Measurements from ENCODE around the gene ATG5.
A peak's percentile ranks its signal among the peaks of the same experiment; 100 is the strongest.
"Not testable (repeated sequence)": the region's sequence is repeated elsewhere in the genome, so short reads cannot be mapped to it uniquely, and the experiment has no call there.

The ATG5 gene

GRCh38 chr6:106309766-106310373 lies 15.7 kb downstream of the ATG5 start:
- DNase-seq, result no peak

- no peak for DNase-seq
Measured at GRCh38 chr6:106308985-106309384, 16.6 kb downstream of the ATG5 start.

- no peak for DNase-seq
Measured at GRCh38 chr6:106305740-106306139, 19.8 kb downstream of the ATG5 start.

GRCh38 chr6:106300944-106301343 lies 24.6 kb downstream of the ATG5 start:
- DNase-seq, result peak; percentile 31 to 33

GRCh38 chr6:106300020-106300780 lies 25.4 kb downstream of the ATG5 start:
- DNase-seq, result no peak

- no peak for DNase-seq
Measured at GRCh38 chr6:106293116-106293515, 32.4 kb downstream of the ATG5 start.

- peak in 1 of 2 donors; percentile 4 for DNase-seq
Measured at GRCh38 chr6:106290954-106291353, 34.6 kb downstream of the ATG5 start.

GRCh38 chr6:106290032-106290431 lies 35.5 kb downstream of the ATG5 start:
- DNase-seq, result no peak

- DNase-seq, result no peak
Measured at GRCh38 chr6:106287215-106287614, 38.3 kb downstream of the ATG5 start.

GRCh38 chr6:106286746-106287145 lies 38.8 kb downstream of the ATG5 start:
- DNase-seq, result no peak

- DNase-seq, result no peak
Measured at GRCh38 chr6:106283481-106283880, 42.1 kb downstream of the ATG5 start.

- no peak for DNase-seq
Measured at GRCh38 chr6:106281661-106282060, 43.9 kb downstream of the ATG5 start.

GRCh38 chr6:106281088-106281487 lies 44.5 kb downstream of the ATG5 start:
- DNase-seq, result no peak

- no peak for DNase-seq
Measured at GRCh38 chr6:106279179-106279578, 46.4 kb downstream of the ATG5 start.

GRCh38 chr6:106275692-106276091 lies 49.9 kb downstream of the ATG5 start:
- DNase-seq, result no peak

GRCh38 chr6:106273087-106273486 lies 52.5 kb downstream of the ATG5 start:
- DNase-seq, result no peak

GRCh38 chr6:106272287-106272686 lies 53.3 kb downstream of the ATG5 start:
- no peak for DNase-seq

- no peak for DNase-seq
Measured at GRCh38 chr6:106270414-106270813, 55.1 kb downstream of the ATG5 start.

GRCh38 chr6:106269268-106269919 lies 56.2 kb downstream of the ATG5 start:
- DNase-seq, result not testable (repeated sequence)

- DNase-seq, result not testable (repeated sequence)
Measured at GRCh38 chr6:106268500-106268899, 57.1 kb downstream of the ATG5 start.

GRCh38 chr6:106264433-106264832 lies 61.1 kb downstream of the ATG5 start:
- not testable (repeated sequence) for DNase-seq

GRCh38 chr6:106259748-106260147 lies 65.8 kb downstream of the ATG5 start:
- DNase-seq, result not testable (repeated sequence)

- DNase-seq, result no peak
Measured at GRCh38 chr6:106258726-106259125, 66.8 kb downstream of the ATG5 start.

- no peak for DNase-seq
Measured at GRCh38 chr6:106257195-106257594, 68.4 kb downstream of the ATG5 start.
